Mesendoderm (in vitro differentiated cells): ENCODE data around the gene NACA.

Source experiments
- DNase-seq: peaks from one replicate; pipeline ENCODE4 v3.0.0; 2013
- H2AK5ac ChIP-seq: 2 replicates; pipeline ENCODE4 v1.6.1; 2013; ENCODE audit warnings: low read length, inconsistent platforms
- H2BK120ac ChIP-seq: 2 replicates; pipeline ENCODE4 v1.6.1; 2013; ENCODE audit warnings: low read depth, mild to moderate bottlenecking, low read length, moderate library complexity, mixed read lengths
- H2BK15ac ChIP-seq: replicated peaks from 2 replicates; pipeline ENCODE4 v1.6.1; 2013; ENCODE audit warnings: low read depth, mild to moderate bottlenecking, moderate library complexity
- H2BK5ac ChIP-seq: 2 replicates; pipeline ENCODE4 v1.6.1; 2013; ENCODE audit warnings: low read length, inconsistent platforms
- H3K18ac ChIP-seq: 2 replicates; pipeline ENCODE4 v1.6.1; 2013; ENCODE audit warnings: mild to moderate bottlenecking, low read length, mixed read lengths
- H3K23ac ChIP-seq: one replicate; pipeline ENCODE4 v1.6.1; 2013; ENCODE audit warnings: low read length
- H3K27ac ChIP-seq: 2 replicates; pipeline ENCODE4 v1.5.1; 2013; ENCODE audit warnings: low read depth, mild to moderate bottlenecking, inconsistent platforms, low read length, moderate library complexity
- H3K27me3 ChIP-seq: 2 replicates; pipeline ENCODE4 v1.6.1; 2013; ENCODE audit warnings: low read length, control low read depth, mild to moderate bottlenecking, inconsistent platforms; ENCODE audit not compliant: insufficient read depth, poor library complexity
- H3K36me3 ChIP-seq: 2 replicates; pipeline ENCODE4 v1.6.1; 2013; ENCODE audit warnings: low read length, inconsistent platforms; ENCODE audit not compliant: control insufficient read depth, insufficient read depth
- H3K4ac ChIP-seq: one replicate; pipeline ENCODE4 v1.6.1; 2013; ENCODE audit warnings: low read depth, mild to moderate bottlenecking, low read length, moderate library complexity
- H3K4me1 ChIP-seq: 2 replicates; pipeline ENCODE4 v1.6.1; 2013; ENCODE audit warnings: low read depth, low read length, inconsistent platforms; ENCODE audit not compliant: control insufficient read depth
- H3K4me2 ChIP-seq: 2 replicates; pipeline ENCODE4 v1.6.1; 2013; ENCODE audit warnings: low read length
- H3K4me3 ChIP-seq: 2 replicates; pipeline ENCODE4 v1.5.1; 2013; ENCODE audit warnings: mild to moderate bottlenecking, low read length
- H3K56ac ChIP-seq: one replicate; pipeline ENCODE4 v1.6.1; 2013; ENCODE audit warnings: low read length
- H3K79me1 ChIP-seq: 2 replicates; pipeline ENCODE4 v1.6.1; 2013; ENCODE audit warnings: low read length, inconsistent platforms
- H3K79me2 ChIP-seq: 2 replicates; pipeline ENCODE4 v1.6.1; 2013; ENCODE audit warnings: mild to moderate bottlenecking, low read length; ENCODE audit not compliant: control insufficient read depth, insufficient read depth
- H3K9ac ChIP-seq: 2 replicates; pipeline ENCODE4 v1.6.1; 2013; ENCODE audit warnings: low read length, inconsistent platforms
- H4K5ac ChIP-seq: one replicate; pipeline ENCODE4 v1.6.1; 2013; ENCODE audit warnings: low read length
- H4K8ac ChIP-seq: one replicate; pipeline ENCODE4 v1.6.1; 2013; ENCODE audit warnings: low read depth, mild to moderate bottlenecking, control low read depth, low read length, moderate library complexity
- WGBS: extraction: QIAGEN DNeasy Blood & Tissue Kit; methylation state at CpG from one replicate; pipeline ENCODE4 v1.1.7; 2013; ENCODE audit warnings: low lambda C conversion rate, missing lambda C conversion rate; ENCODE audit not compliant: insufficient coverage; ENCODE audit errors: extremely low coverage; 5-methylcytosine and 5-hydroxymethylcytosine counted together

The NACA gene

GRCh38 chr12:56684745-56685359, 40.2 kb downstream of the NACA start:
- WGBS, result no CpG with 5 or more reads among the region's 8 CpGs
- no peak overlapping the region for H2BK5ac ChIP-seq
- H3K36me3 ChIP-seq, result peaks cover 3% of the 10 kb centered on the region
- no peaks in the 10 kb centered on the region for H3K4me1 ChIP-seq
- H3K27me3 ChIP-seq, result no peaks in the 10 kb centered on the region
- no peak for DNase-seq
- no peak overlapping the region for H2AK5ac ChIP-seq
- H2BK15ac ChIP-seq, result no peak overlapping the region
- H3K18ac ChIP-seq, result no peak overlapping the region
- no peak overlapping the region for H3K4me3 ChIP-seq
- no peak overlapping the region for H3K4ac ChIP-seq
- H3K56ac ChIP-seq, result peak overlapping the region; percentile 62
- peak overlapping the region; percentile 61 for H3K9ac ChIP-seq
- no peak overlapping the region for H4K5ac ChIP-seq
- peak overlapping the region; percentile 24 for H3K4me2 ChIP-seq
- no peaks in the 10 kb centered on the region for H3K79me1 ChIP-seq
- peaks cover 77% of the 10 kb centered on the region for H3K79me2 ChIP-seq
- no peak overlapping the region for H4K8ac ChIP-seq
- H3K23ac ChIP-seq, result no peak overlapping the region
- no peak overlapping the region for H2BK120ac ChIP-seq
- no peak overlapping the region for H3K27ac ChIP-seq

GRCh38 chr12:56682323-56682722, 42.8 kb downstream of the NACA start:
- no peak overlapping the region for H3K4me2 ChIP-seq
- H3K79me2 ChIP-seq, result peaks cover 96% of the 10 kb centered on the region
- DNase-seq, result no peak
- H2BK15ac ChIP-seq, result no peak overlapping the region
- H3K4ac ChIP-seq, result no peak overlapping the region
- WGBS, result no CpG with 5 or more reads among the region's 6 CpGs
- no peak overlapping the region for H3K9ac ChIP-seq
- no peak overlapping the region for H3K23ac ChIP-seq
- H3K56ac ChIP-seq, result no peak overlapping the region
- no peak overlapping the region for H2AK5ac ChIP-seq
- peaks cover 4% of the 10 kb centered on the region for H3K79me1 ChIP-seq
- no peak overlapping the region for H3K27ac ChIP-seq
- H4K5ac ChIP-seq, result no peak overlapping the region
- no peak overlapping the region for H3K18ac ChIP-seq
- no peaks in the 10 kb centered on the region for H3K27me3 ChIP-seq
- H3K36me3 ChIP-seq, result peaks cover 3% of the 10 kb centered on the region
- no peak overlapping the region for H3K4me3 ChIP-seq
- no peak overlapping the region for H2BK120ac ChIP-seq
- no peaks in the 10 kb centered on the region for H3K4me1 ChIP-seq
- no peak overlapping the region for H2BK5ac ChIP-seq
- no peak overlapping the region for H4K8ac ChIP-seq

- Histone ChIP-seq H3K4me2 (no peak overlapping the region), H4K5ac (no peak overlapping the region), H3K4me3 (no peak overlapping the region), H3K4ac (no peak overlapping the region), H3K9ac (no peak overlapping the region), H4K8ac (no peak overlapping the region), H3K23ac (no peak overlapping the region), H3K27ac (no peak overlapping the region), H2BK120ac (no peak overlapping the region), H2AK5ac (no peak overlapping the region), H3K27me3 (no peaks in the 10 kb centered on the region), H3K36me3 (peaks cover 3% of the 10 kb centered on the region), H3K79me1 (peaks cover 4% of the 10 kb centered on the region), H2BK15ac (no peak overlapping the region), H3K79me2 (peaks cover 95% of the 10 kb centered on the region), H3K18ac (no peak overlapping the region), H3K4me1 (no peaks in the 10 kb centered on the region), H3K56ac (no peak overlapping the region), H2BK5ac (no peak overlapping the region)
- DNase-seq, result no peak
- WGBS, result no CpG with 5 or more reads among the region's 13 CpGs
Observed at GRCh38 chr12:56679883-56680575, 45.1 kb downstream of the NACA start.

DNA sequence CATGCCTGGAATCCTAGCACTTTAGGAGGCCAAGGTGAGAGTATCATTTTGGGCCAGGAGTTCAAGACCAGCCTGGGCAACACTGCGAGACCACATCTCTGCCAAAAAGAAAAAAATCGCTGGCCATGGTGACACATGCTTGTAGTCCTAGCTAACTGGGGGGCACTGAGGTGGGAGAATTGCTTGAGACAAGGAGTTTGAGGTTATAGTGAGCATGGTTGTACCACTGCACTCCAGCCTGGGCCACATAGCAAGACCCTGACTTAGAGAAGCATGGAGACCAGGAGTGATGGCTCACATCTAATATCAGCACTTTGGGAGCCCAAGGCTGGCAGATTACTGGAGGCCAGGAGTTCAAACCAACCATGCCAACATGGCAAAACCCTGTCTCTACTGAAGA, 46.2 kb downstream of the NACA start:
- no peak overlapping the region for H3K4me3 ChIP-seq
- no peaks in the 10 kb centered on the region for H3K27me3 ChIP-seq
- no peak overlapping the region for H4K8ac ChIP-seq
- H3K56ac ChIP-seq, result no peak overlapping the region
- H3K4ac ChIP-seq, result no peak overlapping the region
- no peaks in the 10 kb centered on the region for H3K4me1 ChIP-seq
- H3K79me2 ChIP-seq, result peaks cover 89% of the 10 kb centered on the region
- DNase-seq, result no peak
- H2AK5ac ChIP-seq, result no peak overlapping the region
- H3K4me2 ChIP-seq, result no peak overlapping the region
- no peak overlapping the region for H2BK5ac ChIP-seq
- no peak overlapping the region for H3K27ac ChIP-seq
- H3K23ac ChIP-seq, result no peak overlapping the region
- no peak overlapping the region for H3K18ac ChIP-seq
- H3K9ac ChIP-seq, result no peak overlapping the region
- H3K36me3 ChIP-seq, result peaks cover 3% of the 10 kb centered on the region
- H2BK120ac ChIP-seq, result no peak overlapping the region
- no CpG with 5 or more reads among the region's 2 CpGs for WGBS
- no peak overlapping the region for H2BK15ac ChIP-seq
- H3K79me1 ChIP-seq, result peaks cover 4% of the 10 kb centered on the region
- no peak overlapping the region for H4K5ac ChIP-seq

- Histone ChIP-seq H3K79me1 (peaks cover 4% of the 10 kb centered on the region), H2BK15ac (no peak overlapping the region), H3K4ac (no peak overlapping the region), H3K56ac (no peak overlapping the region), H3K9ac (no peak overlapping the region), H2BK5ac (no peak overlapping the region), H3K18ac (no peak overlapping the region), H3K79me2 (peaks cover 83% of the 10 kb centered on the region), H4K5ac (no peak overlapping the region), H3K4me1 (no peaks in the 10 kb centered on the region), H3K27ac (no peak overlapping the region), H3K36me3 (peaks cover 3% of the 10 kb centered on the region), H3K23ac (no peak overlapping the region), H4K8ac (no peak overlapping the region), H2BK120ac (no peak overlapping the region), H3K4me3 (no peak overlapping the region), H3K4me2 (no peak overlapping the region), H2AK5ac (no peak overlapping the region), H3K27me3 (no peaks in the 10 kb centered on the region)
- no CpG with 5 or more reads among the region's 1 CpG for WGBS
- no peak for DNase-seq
Observed at GRCh38 chr12:56677680-56678079, 47.4 kb downstream of the NACA start.
